Tibial artery (tissue), 4 donors: ENCODE results near the gene ACRV1.

Source experiments
- DNase-seq, 2 donors: peaks; one replicate each; pipeline ENCODE4 v3.0.0-alpha.2; 2019
- H3K27ac ChIP-seq, 2 donors: fragments of 200-600 bp; sonication (generic) in 1 of 2; 1 replicate in 1 of 2; 2 replicates in 1 of 2; pipeline ENCODE4 v1.5.1; 2018 to 2019; ENCODE audit warnings: mild to moderate bottlenecking in 1 of 2
- H3K27me3 ChIP-seq, 2 donors: fragments of 200-600 bp; sonication (generic) in 1 of 2; one replicate each; pipeline versions ENCODE4 v1.5.1 to v1.6.0; 2016 to 2019
- H3K36me3 ChIP-seq, 3 donors: fragments of 200-600 bp; sonication (generic) in 2 of 3; one replicate each; pipeline ENCODE4 v1.5.1; 2016 to 2019; ENCODE audit warnings: mild to moderate bottlenecking in 2 of 3
- H3K4me1 ChIP-seq, 4 donors: fragments of 200-600 bp; sonication (generic) in 2 of 4; 1 replicate in 3 of 4; 2 replicates in 1 of 4; pipeline ENCODE4 v1.5.1; 2016 to 2019
- H3K4me3 ChIP-seq, 2 donors: fragments of 200-600 bp; sonication (generic) in 1 of 2; 1 replicate in 1 of 2; 2 replicates in 1 of 2; pipeline ENCODE4 v1.5.1; 2018 to 2019; ENCODE audit warnings: mild to moderate bottlenecking in 2 of 2
- H3K9me3 ChIP-seq, 3 donors: fragments of 200-600 bp; sonication (generic) in 1 of 3; one replicate each; pipeline ENCODE4 v1.5.1; 2016 to 2019
- intact Hi-C: fragments of 100-400 bp; cut with DNase I; formaldehyde crosslinking; loops from one replicate; pipeline ENCODE4 v1.15.0; 2023; ENCODE audit warnings: low total_unique reads
- TF ChIP-seq, protein P1 (sequence below), 2 experiments: fragments of 200-600 bp in 1 of 2; fragments of 450-650 bp in 1 of 2; IDR thresholded peaks; one replicate each; pipeline ENCODE4 v1.5.1; 2017 to 2019; ENCODE audit warnings: antibody characterized with exemption in 2 of 2, mild to moderate bottlenecking in 1 of 2, moderate library complexity in 1 of 2

Gene ACRV1

DNA sequence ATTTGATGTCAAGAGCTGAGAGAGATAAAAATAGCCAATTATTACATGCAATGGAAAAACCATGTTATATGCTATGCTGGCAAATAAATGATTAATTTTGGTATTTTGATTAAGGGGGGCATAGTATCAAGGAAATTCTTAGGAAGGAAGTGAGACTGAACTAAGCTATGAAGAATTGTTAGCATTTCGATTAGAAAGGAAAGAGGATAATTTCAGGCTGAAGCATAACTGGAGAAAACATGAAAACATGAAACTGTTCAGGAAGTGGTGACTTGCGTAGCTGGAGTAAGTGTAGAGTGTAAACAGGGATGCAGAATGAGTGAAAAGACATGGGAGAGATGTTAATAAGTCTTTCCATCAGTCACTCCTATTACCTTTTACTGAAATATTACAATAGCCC, 6.4 kb downstream of the ACRV1 start:
- H3K27ac ChIP-seq = no peak overlapping the region
- TF ChIP-seq, protein P1, sequence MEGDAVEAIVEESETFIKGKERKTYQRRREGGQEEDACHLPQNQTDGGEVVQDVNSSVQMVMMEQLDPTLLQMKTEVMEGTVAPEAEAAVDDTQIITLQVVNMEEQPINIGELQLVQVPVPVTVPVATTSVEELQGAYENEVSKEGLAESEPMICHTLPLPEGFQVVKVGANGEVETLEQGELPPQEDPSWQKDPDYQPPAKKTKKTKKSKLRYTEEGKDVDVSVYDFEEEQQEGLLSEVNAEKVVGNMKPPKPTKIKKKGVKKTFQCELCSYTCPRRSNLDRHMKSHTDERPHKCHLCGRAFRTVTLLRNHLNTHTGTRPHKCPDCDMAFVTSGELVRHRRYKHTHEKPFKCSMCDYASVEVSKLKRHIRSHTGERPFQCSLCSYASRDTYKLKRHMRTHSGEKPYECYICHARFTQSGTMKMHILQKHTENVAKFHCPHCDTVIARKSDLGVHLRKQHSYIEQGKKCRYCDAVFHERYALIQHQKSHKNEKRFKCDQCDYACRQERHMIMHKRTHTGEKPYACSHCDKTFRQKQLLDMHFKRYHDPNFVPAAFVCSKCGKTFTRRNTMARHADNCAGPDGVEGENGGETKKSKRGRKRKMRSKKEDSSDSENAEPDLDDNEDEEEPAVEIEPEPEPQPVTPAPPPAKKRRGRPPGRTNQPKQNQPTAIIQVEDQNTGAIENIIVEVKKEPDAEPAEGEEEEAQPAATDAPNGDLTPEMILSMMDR (IDR thresholded peaks at IDR 0.05) = no peak
- peaks cover 0 to 11% (median 7%) of the 10 kb centered on the region in 3 donors for H3K36me3 ChIP-seq
- no peak overlapping the region for H3K4me3 ChIP-seq
- no peaks in the 10 kb centered on the region for H3K27me3 ChIP-seq
- DNase-seq = no peak
- H3K9me3 ChIP-seq = no peaks in the 10 kb centered on the region
- intact Hi-C loops = no loop called here
- H3K4me1 ChIP-seq = no peaks in the 10 kb centered on the region

DNA sequence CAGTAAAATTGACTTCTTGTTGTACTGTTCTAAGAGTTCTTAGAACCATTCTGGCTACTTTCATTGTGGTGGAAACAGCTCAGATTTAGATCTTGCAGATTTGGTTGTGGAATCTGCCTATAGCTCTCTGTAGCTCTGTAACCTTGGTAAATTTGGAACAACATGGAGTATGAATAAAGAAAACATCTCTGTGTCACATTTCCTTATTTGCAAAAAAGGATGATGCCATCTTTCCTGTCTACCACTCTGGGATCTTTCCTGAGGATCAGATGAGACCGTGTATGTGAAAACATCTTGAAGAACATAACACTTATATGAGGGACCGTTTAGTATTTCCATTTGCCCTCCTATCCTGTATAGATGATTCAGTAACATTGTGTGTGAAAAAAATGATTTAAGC, 9.1 kb downstream of the ACRV1 start:
- Histone ChIP-seq H3K4me3 (no peak overlapping the region), H3K4me1 (no peaks in the 10 kb centered on the region), H3K9me3 (no peaks in the 10 kb centered on the region), H3K36me3 (peaks cover 0 to 17% (median 5%) of the 10 kb centered on the region in 3 donors), H3K27ac (no peak overlapping the region), H3K27me3 (no peaks in the 10 kb centered on the region)
- no peak for DNase-seq
- intact Hi-C loops = no loop called here
- TF ChIP-seq, protein P1 (IDR thresholded peaks at IDR 0.05) = no peak

DNA sequence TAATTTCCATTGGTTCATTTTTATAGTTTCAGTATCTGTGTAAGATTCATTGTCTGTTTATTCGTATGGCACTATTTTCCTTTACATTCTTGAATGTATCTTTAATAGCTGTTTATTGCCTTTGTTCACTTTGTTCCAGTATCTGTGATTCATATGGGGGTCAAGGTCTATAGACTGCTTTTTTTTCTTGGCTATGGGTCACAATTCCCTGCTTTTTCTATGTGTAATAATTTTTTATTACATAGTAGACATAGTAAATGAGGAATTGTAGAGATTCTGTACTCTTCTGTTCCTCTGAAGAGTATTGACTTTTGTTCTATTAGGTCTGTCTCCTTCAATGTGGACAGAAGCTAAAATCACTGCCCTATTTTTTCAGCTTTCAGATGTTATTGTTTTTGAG, 10.5 kb downstream of the ACRV1 start:
- DNase-seq = no peak
- H3K9me3 ChIP-seq = peaks cover 0 to 3% (median 3%) of the 10 kb centered on the region in 3 donors
- TF ChIP-seq, protein P1 (IDR thresholded peaks at IDR 0.05) = no peak
- peaks cover 0 to 13% (median 0%) of the 10 kb centered on the region in 3 donors for H3K36me3 ChIP-seq
- H3K27me3 ChIP-seq = no peaks in the 10 kb centered on the region
- no peak overlapping the region for H3K27ac ChIP-seq
- no peaks in the 10 kb centered on the region for H3K4me1 ChIP-seq
- H3K4me3 ChIP-seq = no peak overlapping the region
- intact Hi-C loops = no loop called here

DNA sequence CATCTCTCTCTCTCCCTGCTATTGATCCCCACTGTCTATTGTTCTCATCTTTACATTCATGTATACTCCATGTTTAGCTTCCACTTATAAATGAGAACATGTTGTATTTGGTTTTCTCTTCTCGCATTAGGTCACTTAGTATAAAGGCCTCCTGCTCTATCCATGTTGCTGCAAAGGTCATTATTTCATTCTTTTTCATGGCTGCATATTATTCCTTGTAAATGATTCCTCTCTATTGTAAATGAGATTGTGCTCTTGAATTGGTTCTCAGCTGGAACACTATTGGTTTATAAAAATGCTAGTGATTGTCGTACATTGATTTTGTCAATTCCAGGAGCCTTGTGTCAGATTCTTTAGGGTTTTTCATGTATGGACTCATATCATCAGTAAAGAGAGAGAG, 13.5 kb downstream of the ACRV1 start:
- no peaks in the 10 kb centered on the region for H3K4me1 ChIP-seq
- intact Hi-C loops = no loop called here
- no peak for DNase-seq
- H3K27ac ChIP-seq = no peak overlapping the region
- H3K9me3 ChIP-seq = peaks cover 2 to 3% (median 3%) of the 10 kb centered on the region in 3 donors
- peaks cover 0 to 13% (median 0%) of the 10 kb centered on the region in 3 donors for H3K36me3 ChIP-seq
- H3K27me3 ChIP-seq = no peaks in the 10 kb centered on the region
- H3K4me3 ChIP-seq = no peak overlapping the region
- TF ChIP-seq, protein P1 (IDR thresholded peaks at IDR 0.05) = no peak

DNA sequence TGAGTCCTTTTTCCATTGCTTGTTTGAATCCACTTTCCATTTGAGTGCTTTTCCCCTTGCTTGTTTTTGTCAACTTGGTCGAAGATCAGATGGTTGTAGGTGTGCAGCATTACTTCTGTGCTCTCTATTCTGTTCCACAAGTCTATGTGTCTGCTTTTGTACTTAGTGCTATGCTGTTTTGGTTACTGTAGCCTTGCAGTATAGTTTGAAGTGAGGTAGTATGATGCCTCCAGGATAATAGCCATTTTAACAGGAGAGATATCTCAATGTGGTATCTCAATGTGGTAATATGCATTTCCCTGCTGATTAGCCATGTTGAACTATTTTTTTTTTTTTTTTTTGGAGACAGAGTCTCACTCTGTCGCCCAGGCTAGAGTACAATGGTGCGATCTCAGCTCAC, 16.7 kb downstream of the ACRV1 start:
- Histone ChIP-seq H3K4me3 (no peak overlapping the region), H3K36me3 (peaks cover 0 to 13% (median 0%) of the 10 kb centered on the region in 3 donors), H3K9me3 (peaks cover 2 to 3% (median 3%) of the 10 kb centered on the region in 3 donors), H3K4me1 (no peaks in the 10 kb centered on the region), H3K27ac (no peak overlapping the region), H3K27me3 (no peaks in the 10 kb centered on the region)
- no peak for DNase-seq
- intact Hi-C loops = no loop called here
- TF ChIP-seq, protein P1 (IDR thresholded peaks at IDR 0.05) = no peak

DNA sequence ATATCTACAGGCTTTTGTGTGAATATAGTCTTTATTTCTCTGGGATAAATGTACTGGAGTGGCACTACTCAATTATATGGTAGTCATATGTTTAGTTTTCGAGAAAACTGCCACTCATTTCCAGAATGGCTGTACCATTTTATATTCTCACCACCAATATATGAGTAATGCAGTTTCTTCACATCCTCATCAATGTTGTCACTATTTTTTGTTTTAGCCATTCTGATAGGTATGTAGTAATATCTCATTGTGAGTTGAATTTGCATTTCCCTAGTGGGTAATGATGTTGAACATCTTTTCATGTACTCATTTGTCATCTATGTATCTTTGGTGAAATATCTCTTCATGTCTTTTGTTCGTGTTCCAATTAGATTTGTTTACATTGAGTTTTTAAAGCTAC, 18.0 kb downstream of the ACRV1 start:
- Histone ChIP-seq H3K27ac (no peak overlapping the region), H3K4me1 (no peaks in the 10 kb centered on the region), H3K9me3 (peaks cover 2 to 3% (median 3%) of the 10 kb centered on the region in 3 donors), H3K27me3 (no peaks in the 10 kb centered on the region), H3K36me3 (peaks cover 0 to 13% (median 0%) of the 10 kb centered on the region in 3 donors), H3K4me3 (no peak overlapping the region)
- TF ChIP-seq, protein P1 (IDR thresholded peaks at IDR 0.05) = no peak
- no peak for DNase-seq
- intact Hi-C loops = no loop called here
